ENCODE results near the gene KBTBD12. TPM values are rescaled to one million over a fixed set of nuclear protein-coding genes. Genes with fewer than 3 reads are reported as not detected.

The KBTBD12 gene
- total RNA-seq, 1 donor: under 0.01 TPM

DNA sequence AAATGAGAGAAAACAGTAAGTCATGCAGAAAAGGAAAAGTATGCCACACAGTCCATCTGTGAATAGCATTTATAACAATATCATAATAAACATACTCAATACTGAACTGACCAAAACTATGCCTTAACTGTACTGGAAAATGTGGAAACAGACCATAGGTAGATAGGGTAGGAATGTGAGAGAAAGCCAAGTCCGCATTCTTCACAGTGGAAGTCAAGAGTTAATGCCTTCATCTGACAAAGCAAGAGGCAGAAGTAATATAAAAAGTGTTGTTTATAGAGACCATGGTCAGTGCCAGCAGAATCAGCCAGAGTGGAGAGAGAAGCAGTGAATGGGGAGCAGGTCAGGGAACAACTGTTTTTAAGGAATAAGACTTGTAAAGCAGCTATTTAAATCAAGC lies 52.3 kb downstream of the KBTBD12 start:
- TF ChIP-seq, protein P1, sequence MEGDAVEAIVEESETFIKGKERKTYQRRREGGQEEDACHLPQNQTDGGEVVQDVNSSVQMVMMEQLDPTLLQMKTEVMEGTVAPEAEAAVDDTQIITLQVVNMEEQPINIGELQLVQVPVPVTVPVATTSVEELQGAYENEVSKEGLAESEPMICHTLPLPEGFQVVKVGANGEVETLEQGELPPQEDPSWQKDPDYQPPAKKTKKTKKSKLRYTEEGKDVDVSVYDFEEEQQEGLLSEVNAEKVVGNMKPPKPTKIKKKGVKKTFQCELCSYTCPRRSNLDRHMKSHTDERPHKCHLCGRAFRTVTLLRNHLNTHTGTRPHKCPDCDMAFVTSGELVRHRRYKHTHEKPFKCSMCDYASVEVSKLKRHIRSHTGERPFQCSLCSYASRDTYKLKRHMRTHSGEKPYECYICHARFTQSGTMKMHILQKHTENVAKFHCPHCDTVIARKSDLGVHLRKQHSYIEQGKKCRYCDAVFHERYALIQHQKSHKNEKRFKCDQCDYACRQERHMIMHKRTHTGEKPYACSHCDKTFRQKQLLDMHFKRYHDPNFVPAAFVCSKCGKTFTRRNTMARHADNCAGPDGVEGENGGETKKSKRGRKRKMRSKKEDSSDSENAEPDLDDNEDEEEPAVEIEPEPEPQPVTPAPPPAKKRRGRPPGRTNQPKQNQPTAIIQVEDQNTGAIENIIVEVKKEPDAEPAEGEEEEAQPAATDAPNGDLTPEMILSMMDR (IDR thresholded peaks at IDR 0.05; ENCODE audit: insufficient read depth, low read length): no peak
- no peak overlapping the region for H3K4me3 ChIP-seq (ENCODE audit: low read depth, low read length)
- peak; percentile 28 for DNase-seq (ENCODE audit: low read depth)

- no peak overlapping the region for H3K4me3 ChIP-seq (ENCODE audit: low read depth, low read length)
- TF ChIP-seq, protein P1 (IDR thresholded peaks at IDR 0.05; ENCODE audit: insufficient read depth, low read length): peak; percentile 74
- DNase-seq (ENCODE audit: low read depth): peak; percentile 72
Measured at GRCh38 chr3:127970966-127971592, 56.0 kb downstream of the KBTBD12 start.

- TF ChIP-seq, protein P1 (IDR thresholded peaks at IDR 0.05; ENCODE audit: insufficient read depth, low read length): no peak
- DNase-seq (ENCODE audit: low read depth): no peak
- no peak overlapping the region for H3K4me3 ChIP-seq (ENCODE audit: low read depth, low read length)
Measured at GRCh38 chr3:127974226-127974625, 59.2 kb downstream of the KBTBD12 start.

DNA sequence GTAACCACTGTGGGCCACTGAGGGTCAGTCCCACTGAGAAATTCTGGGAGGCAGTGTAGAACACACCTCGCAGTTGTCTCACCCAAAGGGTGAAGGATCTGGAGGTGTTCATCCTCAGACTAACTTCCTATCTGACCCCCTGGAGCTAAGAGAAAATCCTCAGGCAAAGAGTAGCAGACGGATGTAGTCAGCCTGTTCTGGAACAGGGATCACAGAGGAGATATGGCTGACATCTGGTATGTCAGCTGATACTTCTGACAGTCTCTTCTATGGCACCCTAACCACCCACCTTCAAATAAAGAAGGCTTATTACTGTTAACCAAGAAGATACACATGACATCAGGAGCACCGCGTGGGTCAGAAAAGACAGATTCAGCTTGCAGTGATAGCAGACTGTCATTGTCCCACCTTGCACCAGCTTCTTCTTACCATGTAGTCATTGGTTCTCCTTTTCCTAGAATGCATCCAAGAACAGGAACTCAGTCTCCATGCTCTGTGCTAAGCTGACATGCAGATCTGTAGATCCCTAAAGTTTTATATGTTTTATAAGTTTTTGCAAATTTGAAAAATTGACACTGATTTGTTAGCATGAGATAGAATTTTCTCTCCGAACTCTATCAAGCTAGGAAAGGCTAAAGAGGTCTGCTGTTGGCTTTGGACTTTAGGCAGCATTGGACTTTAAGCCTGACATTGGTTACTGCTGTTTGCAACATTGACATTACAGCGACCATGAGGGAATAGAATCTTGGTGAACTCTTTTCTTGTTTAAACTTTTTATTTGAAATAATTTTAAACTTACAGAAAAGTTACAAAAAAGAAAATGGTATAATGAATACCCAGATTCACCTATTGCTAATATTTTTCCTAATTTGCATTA lies 60.4 kb downstream of the KBTBD12 start:
- DNase-seq (ENCODE audit: low read depth): no peak
- no peak overlapping the region for H3K4me3 ChIP-seq (ENCODE audit: low read depth, low read length)
- TF ChIP-seq, protein P1 (IDR thresholded peaks at IDR 0.05; ENCODE audit: insufficient read depth, low read length): no peak

DNA sequence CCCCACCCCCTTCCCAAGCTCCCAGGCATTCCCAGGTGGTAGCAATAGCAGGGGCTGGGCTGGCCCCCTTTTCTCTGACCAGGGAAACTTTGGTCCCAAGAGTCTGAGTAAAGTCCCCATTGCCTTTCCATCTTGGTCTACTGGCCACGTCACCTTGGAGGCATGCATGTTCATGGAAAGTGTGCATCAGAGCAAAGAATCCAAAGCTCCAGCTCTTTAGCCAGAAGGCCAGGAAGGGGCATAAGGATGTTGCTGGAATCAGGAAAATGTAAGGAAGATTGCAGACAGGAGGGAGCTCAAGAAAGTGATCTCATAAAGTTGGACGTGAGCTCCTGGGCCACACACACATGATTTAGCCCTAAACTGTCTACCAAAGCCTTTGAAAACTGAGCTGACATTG lies 63.6 kb downstream of the KBTBD12 start:
- peak; percentile 13 for DNase-seq (ENCODE audit: low read depth)
- no peak overlapping the region for H3K4me3 ChIP-seq (ENCODE audit: low read depth, low read length)
- TF ChIP-seq, protein P1 (IDR thresholded peaks at IDR 0.05; ENCODE audit: insufficient read depth, low read length): no peak

GRCh38 chr3:127979473-127979872 lies 64.4 kb downstream of the KBTBD12 start:
- H3K4me3 ChIP-seq (ENCODE audit: low read depth, low read length): no peak overlapping the region
- TF ChIP-seq, protein P1 (IDR thresholded peaks at IDR 0.05; ENCODE audit: insufficient read depth, low read length): no peak
- no peak for DNase-seq (ENCODE audit: low read depth)
